T-helper 17 cell (primary cell): Measurements from ENCODE around the gene ODC1. TPM values are rescaled to one million over a fixed set of nuclear protein-coding genes. Genes with fewer than 3 reads are reported as not detected.

Experiments
- ATAC-seq: fragments of 150-1000 bp; cut with Tn5 transposase; 2 replicates; pipeline ENCODE4 v1.10.0; 2021; ENCODE audit warnings: mild to moderate bottlenecking, moderate library complexity
- DNase-seq, 3 donors: peaks; one replicate each; pipeline versions ENCODE4 v3.0.0 to v3.0.0-alpha.2; 2020 to 2021
- H3K9me3 ChIP-seq: one replicate; pipeline ENCODE4 v1.7.0; 2013; ENCODE audit warnings: low read length, mild to moderate bottlenecking; ENCODE audit not compliant: control insufficient read depth, poor library complexity, severe bottlenecking
- H3K27ac Mint-ChIP-seq: one replicate; pipeline ENCODE4 v1.8.0; 2022; ENCODE audit warnings: mild to moderate bottlenecking, moderate library complexity, mixed read lengths
- H3K27me3 Mint-ChIP-seq: one replicate; pipeline ENCODE4 v1.8.0; 2022; ENCODE audit warnings: mixed read lengths
- H3K36me3 Mint-ChIP-seq: one replicate; pipeline ENCODE4 v1.8.0; 2022; ENCODE audit warnings: low read depth, mixed read lengths
- H3K4me1 Mint-ChIP-seq: one replicate; pipeline ENCODE4 v1.8.0; 2022; ENCODE audit warnings: mild to moderate bottlenecking, mixed read lengths
- H3K4me3 Mint-ChIP-seq: one replicate; pipeline ENCODE4 v1.8.0; 2022; ENCODE audit warnings: mild to moderate bottlenecking, moderate library complexity, mixed read lengths
- total RNA-seq, 4 donors: library from RNA in 2 of 4; stranded (reverse) in 2 of 4; gene quantifications; one replicate each; pipeline ENCODE4 v1.2.3 and lab custom pipeline; 2022 to 2026

The ODC1 gene
- total RNA-seq, 2 donors from 2014 or later: 118 to 149 TPM

- DNase-seq: no peak
- Mint-ChIP-seq H3K27ac (no peak overlapping the region), H3K4me1 (no peaks in the 10 kb centered on the region), H3K4me3 (no peak overlapping the region), H3K36me3 (peaks cover 4% of the 10 kb centered on the region), H3K27me3 (no peaks in the 10 kb centered on the region)
- ATAC-seq: no peak
- H3K9me3 ChIP-seq: no peaks in the 10 kb centered on the region
Measured at GRCh38 chr2:10422251-10422650, 25.9 kb downstream of the ODC1 start.

GRCh38 chr2:10419553-10420257 lies 28.4 kb downstream of the ODC1 start:
- no peaks in the 10 kb centered on the region for H3K27me3 Mint-ChIP-seq
- H3K9me3 ChIP-seq: no peaks in the 10 kb centered on the region
- no peak overlapping the region for H3K27ac Mint-ChIP-seq
- ATAC-seq: no peak
- DNase-seq: no peak
- H3K4me3 Mint-ChIP-seq: no peak overlapping the region
- H3K4me1 Mint-ChIP-seq: no peaks in the 10 kb centered on the region
- H3K36me3 Mint-ChIP-seq: peaks cover 2% of the 10 kb centered on the region

- Mint-ChIP-seq H3K36me3 (peaks cover 2% of the 10 kb centered on the region), H3K4me3 (no peak overlapping the region), H3K27ac (peak overlapping the region; percentile 37), H3K4me1 (no peaks in the 10 kb centered on the region), H3K27me3 (no peaks in the 10 kb centered on the region)
- ATAC-seq (no peak), DNase-seq (no peak)
- no peaks in the 10 kb centered on the region for H3K9me3 ChIP-seq
Measured at GRCh38 chr2:10417551-10418335, 30.4 kb downstream of the ODC1 start.

- no peak overlapping the region for H3K4me3 Mint-ChIP-seq
- H3K36me3 Mint-ChIP-seq: no peaks in the 10 kb centered on the region
Measured at GRCh38 chr2:10415640-10416039, 32.5 kb downstream of the ODC1 start.

GRCh38 chr2:10415048-10415447 lies 33.1 kb downstream of the ODC1 start:
- H3K27ac Mint-ChIP-seq: no peak overlapping the region
- no peaks in the 10 kb centered on the region for H3K36me3 Mint-ChIP-seq
- no peaks in the 10 kb centered on the region for H3K9me3 ChIP-seq
- DNase-seq (no peak), ATAC-seq (no peak)
- H3K4me3 Mint-ChIP-seq: no peak overlapping the region
- no peaks in the 10 kb centered on the region for H3K4me1 Mint-ChIP-seq
- no peaks in the 10 kb centered on the region for H3K27me3 Mint-ChIP-seq

More at GRCh38 chr2:10415640-10416039, 32.5 kb downstream of the ODC1 start:
- DNase-seq (no peak), ATAC-seq (no peak)
- Mint-ChIP-seq H3K27ac (peak overlapping the region; percentile 29), H3K27me3 (no peaks in the 10 kb centered on the region), H3K4me1 (no peaks in the 10 kb centered on the region)
- H3K9me3 ChIP-seq: no peaks in the 10 kb centered on the region

- H3K4me1 Mint-ChIP-seq: no peaks in the 10 kb centered on the region
- H3K4me3 Mint-ChIP-seq: no peak overlapping the region
- H3K9me3 ChIP-seq: no peaks in the 10 kb centered on the region
- H3K36me3 Mint-ChIP-seq: no peaks in the 10 kb centered on the region
- DNase-seq (no peak), ATAC-seq (no peak)
- no peaks in the 10 kb centered on the region for H3K27me3 Mint-ChIP-seq
- no peak overlapping the region for H3K27ac Mint-ChIP-seq
Measured at GRCh38 chr2:10414591-10414990, 33.5 kb downstream of the ODC1 start.

GRCh38 chr2:10413991-10414451 lies 34.1 kb downstream of the ODC1 start:
- no peaks in the 10 kb centered on the region for H3K9me3 ChIP-seq
- H3K27ac Mint-ChIP-seq: no peak overlapping the region
- H3K4me1 Mint-ChIP-seq: peaks cover 3% of the 10 kb centered on the region
- no peaks in the 10 kb centered on the region for H3K36me3 Mint-ChIP-seq
- H3K27me3 Mint-ChIP-seq: no peaks in the 10 kb centered on the region
- DNase-seq: no peak
- no peak overlapping the region for H3K4me3 Mint-ChIP-seq
- ATAC-seq: no peak

GRCh38 chr2:10413503-10413902 lies 34.6 kb downstream of the ODC1 start:
- ATAC-seq (no peak), DNase-seq (no peak)
- no peaks in the 10 kb centered on the region for H3K9me3 ChIP-seq
- no peak overlapping the region for H3K27ac Mint-ChIP-seq
- H3K4me3 Mint-ChIP-seq: no peak overlapping the region
- no peaks in the 10 kb centered on the region for H3K36me3 Mint-ChIP-seq
- H3K4me1 Mint-ChIP-seq: peaks cover 7% of the 10 kb centered on the region
- H3K27me3 Mint-ChIP-seq: no peaks in the 10 kb centered on the region

- Mint-ChIP-seq H3K4me3 (no peak overlapping the region), H3K36me3 (no peaks in the 10 kb centered on the region), H3K4me1 (peaks cover 18% of the 10 kb centered on the region), H3K27me3 (no peaks in the 10 kb centered on the region), H3K27ac (no peak overlapping the region)
- ATAC-seq (no peak), DNase-seq (no peak)
- H3K9me3 ChIP-seq: no peaks in the 10 kb centered on the region
Measured at GRCh38 chr2:10412380-10412779, 35.7 kb downstream of the ODC1 start.

GRCh38 chr2:10411557-10411956 lies 36.6 kb downstream of the ODC1 start:
- Mint-ChIP-seq H3K27ac (no peak overlapping the region), H3K36me3 (no peaks in the 10 kb centered on the region), H3K27me3 (no peaks in the 10 kb centered on the region), H3K4me1 (peaks cover 26% of the 10 kb centered on the region), H3K4me3 (no peak overlapping the region)
- DNase-seq (no peak), ATAC-seq (no peak)
- H3K9me3 ChIP-seq: no peaks in the 10 kb centered on the region

- Mint-ChIP-seq H3K4me1 (peaks cover 29% of the 10 kb centered on the region), H3K36me3 (no peaks in the 10 kb centered on the region), H3K27me3 (no peaks in the 10 kb centered on the region), H3K27ac (no peak overlapping the region), H3K4me3 (no peak overlapping the region)
- DNase-seq (no peak), ATAC-seq (no peak)
- no peaks in the 10 kb centered on the region for H3K9me3 ChIP-seq
Measured at GRCh38 chr2:10410823-10411437, 37.2 kb downstream of the ODC1 start.

GRCh38 chr2:10410001-10410822 lies 37.9 kb downstream of the ODC1 start:
- H3K36me3 Mint-ChIP-seq: no peaks in the 10 kb centered on the region
- ATAC-seq: no peak

More at GRCh38 chr2:10410001-10410822, 37.9 kb downstream of the ODC1 start:
- DNase-seq: no peak
- peak overlapping the region; percentile 7 for H3K4me3 Mint-ChIP-seq
- no peak overlapping the region for H3K27ac Mint-ChIP-seq
- H3K4me1 Mint-ChIP-seq: peaks cover 30% of the 10 kb centered on the region
- H3K9me3 ChIP-seq: no peaks in the 10 kb centered on the region
- H3K27me3 Mint-ChIP-seq: no peaks in the 10 kb centered on the region
